HG03135 (cell line): Measurements from ENCODE around the gene MAP2K3.

Source experiments
- ATAC-seq: cut with Tn5 transposase; IDR thresholded peaks from one replicate; pipeline ENCODE4 v1.9.1; 2021; ENCODE audit warnings: mild to moderate bottlenecking, moderate library complexity; ENCODE audit not compliant: unreplicated experiment

MAP2K3 gene

GRCh38 chr17:21282231-21282630 lies 2.3 kb upstream of the MAP2K3 start:
- no peak for ATAC-seq

GRCh38 chr17:21282850-21283249 lies 1.7 kb upstream of the MAP2K3 start:
- no peak for ATAC-seq

- peak; percentile 7 for ATAC-seq
Observed at GRCh38 chr17:21283482-21284318, 811 bp upstream of the MAP2K3 start.

GRCh38 chr17:21285164-21286065 lies 904 bp downstream of the MAP2K3 start:
- ATAC-seq: no peak

GRCh38 chr17:21286066-21286770 lies 1.7 kb downstream of the MAP2K3 start:
- no peak for ATAC-seq

GRCh38 chr17:21286909-21287702 lies 2.6 kb downstream of the MAP2K3 start:
- ATAC-seq: no peak

GRCh38 chr17:21287703-21288449 lies 3.4 kb downstream of the MAP2K3 start:
- ATAC-seq: peak; percentile 23

- ATAC-seq: peak; percentile 17
Observed at GRCh38 chr17:21288571-21289017, 4.1 kb downstream of the MAP2K3 start.

GRCh38 chr17:21289175-21289901 lies 4.8 kb downstream of the MAP2K3 start:
- ATAC-seq: no peak

GRCh38 chr17:21289902-21290571 lies 5.5 kb downstream of the MAP2K3 start:
- no peak for ATAC-seq

GRCh38 chr17:21291357-21291756 lies 6.8 kb downstream of the MAP2K3 start:
- ATAC-seq: no peak

- no peak for ATAC-seq
Observed at GRCh38 chr17:21291862-21292261, 7.4 kb downstream of the MAP2K3 start.

- no peak for ATAC-seq
Observed at GRCh38 chr17:21292867-21293830, 8.6 kb downstream of the MAP2K3 start.

GRCh38 chr17:21293831-21294210 lies 9.3 kb downstream of the MAP2K3 start:
- ATAC-seq: no peak

- ATAC-seq: no peak
Observed at GRCh38 chr17:21294321-21295035, 10.0 kb downstream of the MAP2K3 start.

GRCh38 chr17:21295036-21295952 lies 10.8 kb downstream of the MAP2K3 start:
- no peak for ATAC-seq
